Coronary artery (tissue), 2 donors: ENCODE measurements around the gene CRYGS.

Experiments
- DNase-seq: peaks from one replicate; pipeline ENCODE4 v3.0.0-alpha.2; 2017; ENCODE audit warnings: low spot score
- H3K27ac ChIP-seq, 2 donors: fragments of 200-600 bp; sonication (generic); one replicate each; pipeline ENCODE4 v1.5.1; 2016 to 2019
- H3K4me3 ChIP-seq: fragments of 200-600 bp; sonication (generic); 2 replicates; pipeline ENCODE4 v1.5.1; 2016; ENCODE audit warnings: mild to moderate bottlenecking, moderate library complexity
- CTCF ChIP-seq: fragments of 200-600 bp; sonication (generic); IDR thresholded peaks from one replicate; pipeline ENCODE4 v1.5.1; 2019; ENCODE audit warnings: antibody characterized with exemption

CRYGS gene

GRCh38 chr3:186552408-186553031 lies 8.3 kb upstream of the CRYGS start:
- Histone ChIP-seq H3K27ac (no peak overlapping the region), H3K4me3 (no peak overlapping the region)
- TF ChIP-seq CTCF: no peak
- no peak for DNase-seq

GRCh38 chr3:186551387-186551786 lies 7.2 kb upstream of the CRYGS start:
- Histone ChIP-seq H3K27ac (no peak overlapping the region), H3K4me3 (no peak overlapping the region)
- no peak for DNase-seq
- TF ChIP-seq CTCF: no peak

- DNase-seq: no peak
- TF ChIP-seq CTCF: no peak
- H3K4me3 ChIP-seq: no peak overlapping the region
- H3K27ac ChIP-seq: no peak overlapping the region
Observed at GRCh38 chr3:186549497-186549896, 5.3 kb upstream of the CRYGS start.

- no peak for TF ChIP-seq CTCF
- Histone ChIP-seq H3K27ac (no peak overlapping the region), H3K4me3 (no peak overlapping the region)
- DNase-seq: no peak
Observed at GRCh38 chr3:186540835-186541226, 3.3 kb downstream of the CRYGS start.

GRCh38 chr3:186540221-186540834 lies 3.9 kb downstream of the CRYGS start:
- Histone ChIP-seq H3K27ac (no peak overlapping the region), H3K4me3 (peak overlapping the region; percentile 18)
- no peak for DNase-seq
- TF ChIP-seq CTCF: peak; percentile 47

GRCh38 chr3:186538779-186539178 lies 5.4 kb downstream of the CRYGS start:
- TF ChIP-seq CTCF: no peak
- H3K27ac ChIP-seq: no peak overlapping the region
- no peak for DNase-seq
- no peak overlapping the region for H3K4me3 ChIP-seq
